OCI-LY7 (cell line): Measurements from ENCODE around the gene GVQW3.

ENCODE experiments used
- EZH2phosphoT487 ChIP-seq: fragments of 200-600 bp; sonication (generic); IDR thresholded peaks from 2 replicates; pipeline ENCODE4 v1.6.1; 2018; ENCODE audit warnings: low read depth, borderline replicate concordance, mild to moderate bottlenecking, mixed run types, antibody characterized with exemption, low read length, moderate library complexity, mixed read lengths
- TF ChIP-seq, protein P1 (sequence below): fragments of 200-600 bp; sonication (generic); conservative IDR thresholded peaks from 2 replicates; pipeline ENCODE4 v1.5.1; 2014; ENCODE audit warnings: mild to moderate bottlenecking, antibody characterized with exemption, low read length, moderate library complexity, mixed read lengths

DNA sequence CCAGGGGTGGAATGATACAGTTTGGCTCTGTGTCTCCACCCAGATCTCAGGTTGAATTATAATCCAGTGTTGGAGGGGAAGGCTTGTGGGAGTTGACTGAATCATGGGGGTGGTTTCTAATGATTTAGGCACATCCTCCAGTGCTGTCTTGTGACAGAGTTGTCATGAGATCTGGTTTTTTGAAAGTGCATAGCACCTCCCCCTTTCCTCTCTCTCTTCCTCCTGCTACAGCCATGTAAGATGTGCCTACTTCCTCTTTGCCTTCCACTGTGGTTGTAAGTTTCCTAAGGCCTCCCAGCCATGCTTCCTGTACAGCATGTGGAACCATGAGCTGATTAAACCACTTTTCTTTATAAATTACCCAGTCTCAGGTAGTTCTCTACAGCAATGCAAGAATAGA is 45.3 kb upstream of the GVQW3 start:
- TF ChIP-seq, protein P1, sequence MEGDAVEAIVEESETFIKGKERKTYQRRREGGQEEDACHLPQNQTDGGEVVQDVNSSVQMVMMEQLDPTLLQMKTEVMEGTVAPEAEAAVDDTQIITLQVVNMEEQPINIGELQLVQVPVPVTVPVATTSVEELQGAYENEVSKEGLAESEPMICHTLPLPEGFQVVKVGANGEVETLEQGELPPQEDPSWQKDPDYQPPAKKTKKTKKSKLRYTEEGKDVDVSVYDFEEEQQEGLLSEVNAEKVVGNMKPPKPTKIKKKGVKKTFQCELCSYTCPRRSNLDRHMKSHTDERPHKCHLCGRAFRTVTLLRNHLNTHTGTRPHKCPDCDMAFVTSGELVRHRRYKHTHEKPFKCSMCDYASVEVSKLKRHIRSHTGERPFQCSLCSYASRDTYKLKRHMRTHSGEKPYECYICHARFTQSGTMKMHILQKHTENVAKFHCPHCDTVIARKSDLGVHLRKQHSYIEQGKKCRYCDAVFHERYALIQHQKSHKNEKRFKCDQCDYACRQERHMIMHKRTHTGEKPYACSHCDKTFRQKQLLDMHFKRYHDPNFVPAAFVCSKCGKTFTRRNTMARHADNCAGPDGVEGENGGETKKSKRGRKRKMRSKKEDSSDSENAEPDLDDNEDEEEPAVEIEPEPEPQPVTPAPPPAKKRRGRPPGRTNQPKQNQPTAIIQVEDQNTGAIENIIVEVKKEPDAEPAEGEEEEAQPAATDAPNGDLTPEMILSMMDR = no peak
- no peak for TF ChIP-seq EZH2phosphoT487
